IgD-negative memory B cell (primary cell): ENCODE data around the gene SHC1. TPM values are rescaled to one million over a fixed set of nuclear protein-coding genes. Genes with fewer than 3 reads are reported as not detected.
A peak's percentile ranks its signal among the peaks of the same experiment; 100 is the strongest.

ENCODE experiments used
- H3K27ac Mint-ChIP-seq, 3 donors: one replicate each; pipeline ENCODE4 v1.8.0; 2020 to 2022; ENCODE audit warnings: mild to moderate bottlenecking in 3 of 3, mixed read lengths in 3 of 3, moderate library complexity in 1 of 3
- H3K27me3 Mint-ChIP-seq: one replicate; pipeline ENCODE4 v1.8.0; 2021; ENCODE audit warnings: mixed read lengths
- H3K36me3 Mint-ChIP-seq: one replicate; pipeline ENCODE4 v1.8.0; 2020; ENCODE audit warnings: mild to moderate bottlenecking, mixed read lengths
- H3K4me1 Mint-ChIP-seq, 3 donors: one replicate each; pipeline ENCODE4 v1.8.0; 2020 to 2022; ENCODE audit warnings: mixed read lengths in 3 of 3, mild to moderate bottlenecking in 1 of 3
- H3K4me3 Mint-ChIP-seq, 4 donors: one replicate each; pipeline ENCODE4 v1.8.0; 2020 to 2022; ENCODE audit warnings: mild to moderate bottlenecking in 4 of 4, mixed read lengths in 4 of 4, moderate library complexity in 3 of 4
- H3K9me3 Mint-ChIP-seq, 3 donors: one replicate each; pipeline ENCODE4 v1.8.0; 2020 to 2021; ENCODE audit warnings: mixed read lengths in 3 of 3, mild to moderate bottlenecking in 1 of 3
- polyA plus RNA-seq: library from polyadenylated mRNA; unstranded; fragments of 300-500 nt; fragmentation: Illumina TruSeq; gene quantifications from one replicate; pipeline ENCODE4 v1.2.3, GENCODE V29; 2021

The SHC1 gene
- polyA plus RNA-seq, 1 donor from 2014 or later = 35.7 TPM

- peaks cover 18 to 19% (median 19%) of the 10 kb centered on the region in 3 donors for H3K4me1 Mint-ChIP-seq
- no peaks in the 10 kb centered on the region for H3K36me3 Mint-ChIP-seq
- H3K27me3 Mint-ChIP-seq = no peaks in the 10 kb centered on the region
- peak overlapping the region in 3 of 4 donors; percentile 12 to 58 (median 34) for H3K4me3 Mint-ChIP-seq
- H3K27ac Mint-ChIP-seq = peak overlapping the region; percentile 53 to 96 (median 93)
- H3K9me3 Mint-ChIP-seq = no peaks in the 10 kb centered on the region
These were observed 6.9 kb downstream of the SHC1 start for GRCh38 chr1:154963643-154964042.

DNA sequence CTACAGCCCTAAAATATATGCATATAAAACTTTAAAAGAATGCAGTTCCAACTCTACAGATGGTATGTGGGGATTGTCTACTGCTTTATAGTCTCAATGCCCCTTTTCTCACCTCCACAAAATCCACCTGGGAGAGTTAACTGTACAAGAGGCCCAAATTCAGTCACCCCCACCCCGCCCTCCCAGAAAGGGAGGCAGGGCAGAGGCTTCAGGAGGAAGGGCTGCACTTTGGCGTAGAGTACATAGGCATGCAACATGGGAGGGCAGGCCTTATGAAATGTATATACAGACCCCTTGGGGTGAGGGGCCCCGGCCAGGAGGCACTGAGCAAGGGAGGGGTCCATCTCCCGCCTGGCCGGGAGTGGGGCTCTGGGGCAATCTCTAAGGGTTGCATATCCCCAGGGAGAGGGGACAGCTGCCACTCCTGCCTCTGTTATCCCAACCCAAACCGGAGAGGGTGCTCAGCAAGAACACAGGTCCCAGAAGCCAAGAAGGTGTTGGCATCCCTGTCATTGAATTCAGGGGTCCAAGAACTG lies 7.7 kb downstream of the SHC1 start:
- H3K27ac Mint-ChIP-seq = peak overlapping the region in 2 of 3 donors; percentile 89 to 96
- peaks cover 18 to 19% (median 19%) of the 10 kb centered on the region in 3 donors for H3K4me1 Mint-ChIP-seq
- no peaks in the 10 kb centered on the region for H3K36me3 Mint-ChIP-seq
- H3K4me3 Mint-ChIP-seq = peak overlapping the region; percentile 84 to 98 (median 94)
- H3K27me3 Mint-ChIP-seq = no peaks in the 10 kb centered on the region
- H3K9me3 Mint-ChIP-seq = no peaks in the 10 kb centered on the region

- H3K4me3 Mint-ChIP-seq = peak overlapping the region; percentile 84 to 98 (median 94)
- H3K36me3 Mint-ChIP-seq = no peaks in the 10 kb centered on the region
- peak overlapping the region; percentile 82 to 96 (median 89) for H3K27ac Mint-ChIP-seq
- H3K9me3 Mint-ChIP-seq = no peaks in the 10 kb centered on the region
- peaks cover 18 to 19% (median 19%) of the 10 kb centered on the region in 3 donors for H3K4me1 Mint-ChIP-seq
- H3K27me3 Mint-ChIP-seq = no peaks in the 10 kb centered on the region
These were observed 8.3 kb downstream of the SHC1 start for GRCh38 chr1:154962156-154962749.

- H3K9me3 Mint-ChIP-seq = no peaks in the 10 kb centered on the region
- peak within 1 kb of the TSS; percentile 89 to 97 (median 96) for H3K27ac Mint-ChIP-seq
- peaks cover 19 to 21% (median 19%) of the 10 kb centered on the region in 3 donors for H3K4me1 Mint-ChIP-seq
- H3K27me3 Mint-ChIP-seq = no peaks in the 10 kb centered on the region
- H3K36me3 Mint-ChIP-seq = no peaks in the 10 kb centered on the region
- peak within 1 kb of the TSS; percentile 87 to 98 (median 96) for H3K4me3 Mint-ChIP-seq
These were observed 9.1 kb downstream of the SHC1 start, which contains the start of gene PYGO2 for GRCh38 chr1:154961207-154962155. TSS of gene PYGO2 (minus strand) at chr1:154961782. CDS start at chr1:154961576, 206 bp downstream.

DNA sequence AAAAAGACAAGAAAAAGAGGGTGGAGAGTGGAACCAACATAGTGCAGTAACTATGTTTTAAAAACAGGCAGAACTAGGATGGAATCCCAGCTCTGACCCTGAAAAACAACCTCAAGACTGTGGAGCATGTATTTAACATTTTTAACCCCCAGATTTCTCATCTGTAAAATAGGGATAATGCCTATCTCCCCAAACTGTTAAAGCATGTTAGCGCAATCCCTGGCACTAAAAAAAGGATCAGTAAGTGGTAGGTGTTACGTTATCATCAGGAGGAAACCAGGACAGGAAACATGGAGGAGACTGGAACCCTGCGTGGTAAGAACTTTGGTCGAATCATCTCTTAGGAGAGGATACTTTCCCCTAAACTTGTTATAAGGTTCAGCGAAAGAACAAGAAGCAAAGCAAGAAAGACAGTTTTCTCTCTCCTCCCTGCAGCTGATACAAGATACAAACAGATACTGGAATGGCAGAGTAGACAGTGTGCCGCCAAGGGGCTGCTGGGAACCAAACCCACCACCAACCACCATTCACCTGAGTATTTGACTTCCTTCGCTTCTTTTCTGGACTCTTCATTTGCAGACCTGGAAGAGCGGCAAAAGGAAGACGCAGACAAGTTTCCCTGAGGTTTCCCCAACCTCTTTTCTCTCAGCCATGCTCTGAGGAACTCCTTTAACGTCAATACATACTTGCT lies 10.0 kb downstream of the SHC1 start:
- Mint-ChIP-seq H3K27me3 (no peaks in the 10 kb centered on the region), H3K4me1 (peaks cover 26 to 28% (median 26%) of the 10 kb centered on the region in 3 donors), H3K36me3 (no peaks in the 10 kb centered on the region)

DNA sequence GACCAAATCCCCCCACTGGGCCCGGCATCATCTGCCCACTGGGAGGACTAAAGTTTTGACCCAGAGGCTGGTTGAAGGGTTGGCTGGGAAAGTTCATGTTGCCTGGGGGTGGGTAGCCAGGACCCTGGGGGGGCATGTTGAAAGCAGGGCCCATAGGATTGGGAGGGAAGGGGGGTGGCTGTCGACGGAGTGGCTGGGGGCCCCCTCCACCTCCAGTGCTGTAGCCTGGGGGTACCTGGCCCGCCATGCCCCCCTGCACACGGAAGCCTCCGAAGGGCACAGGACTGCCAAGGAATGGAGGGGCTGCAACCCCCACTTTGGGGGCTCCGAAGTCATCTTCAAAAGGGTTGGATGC lies 11.1 kb downstream of the SHC1 start:
- H3K27me3 Mint-ChIP-seq = no peaks in the 10 kb centered on the region
- H3K4me3 Mint-ChIP-seq = peak overlapping the region in 2 of 4 donors; percentile 39 to 72
- H3K27ac Mint-ChIP-seq = no peak overlapping the region
- peaks cover 32 to 39% (median 32%) of the 10 kb centered on the region in 3 donors for H3K4me1 Mint-ChIP-seq
- H3K9me3 Mint-ChIP-seq = no peaks in the 10 kb centered on the region
- H3K36me3 Mint-ChIP-seq = peaks cover 2% of the 10 kb centered on the region

More for the DNA sequence above, 10.0 kb downstream of the SHC1 start:
- Mint-ChIP-seq H3K4me3 (peak overlapping the region; percentile 87 to 98 (median 96)), H3K27ac (peak overlapping the region; percentile 85 to 97 (median 96)), H3K9me3 (no peaks in the 10 kb centered on the region)

DNA sequence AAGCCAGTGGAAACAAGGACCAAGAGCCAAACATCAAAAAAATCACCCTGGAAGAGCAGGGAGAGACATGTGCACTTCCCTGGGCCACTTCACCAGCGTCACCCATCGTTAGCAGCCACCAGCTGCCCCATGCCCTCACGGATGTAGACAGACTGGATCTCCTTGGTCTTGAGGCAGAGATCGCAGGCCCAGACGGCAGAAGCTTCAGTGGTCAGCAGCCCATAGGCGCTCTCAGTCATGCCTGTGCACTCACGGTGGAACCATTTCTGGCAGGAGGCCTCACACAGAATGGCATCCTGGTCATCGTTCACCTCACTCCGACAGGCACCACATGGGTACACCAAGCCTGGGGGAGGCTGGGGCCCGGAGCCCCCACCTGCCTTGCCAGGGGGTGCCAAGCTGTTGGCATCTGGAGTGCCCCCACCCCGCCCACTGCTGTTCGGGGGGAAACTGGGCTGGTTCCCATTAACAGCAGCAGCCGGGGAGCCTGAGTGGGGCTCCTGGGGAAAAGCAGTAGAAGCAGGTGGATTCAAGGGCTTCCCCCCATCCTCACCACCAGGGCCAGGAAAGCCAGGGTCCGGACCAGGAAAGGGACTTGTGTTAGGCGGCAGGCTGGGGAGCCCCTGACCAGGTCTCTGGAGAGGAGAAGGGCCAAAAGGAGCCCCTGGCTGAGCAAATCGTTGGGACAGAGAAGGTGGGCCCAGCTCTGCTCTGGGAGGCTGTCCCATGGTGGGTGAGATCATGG lies 11.7 kb downstream of the SHC1 start:
- peak overlapping the region in 3 of 4 donors; percentile 72 to 98 (median 84) for H3K4me3 Mint-ChIP-seq
- H3K4me1 Mint-ChIP-seq = peaks cover 36 to 45% (median 37%) of the 10 kb centered on the region in 3 donors
- no peaks in the 10 kb centered on the region for H3K27me3 Mint-ChIP-seq
- peak overlapping the region in 1 of 3 donors; percentile 99 for H3K27ac Mint-ChIP-seq
- H3K9me3 Mint-ChIP-seq = no peaks in the 10 kb centered on the region
- H3K36me3 Mint-ChIP-seq = peaks cover 3% of the 10 kb centered on the region

DNA sequence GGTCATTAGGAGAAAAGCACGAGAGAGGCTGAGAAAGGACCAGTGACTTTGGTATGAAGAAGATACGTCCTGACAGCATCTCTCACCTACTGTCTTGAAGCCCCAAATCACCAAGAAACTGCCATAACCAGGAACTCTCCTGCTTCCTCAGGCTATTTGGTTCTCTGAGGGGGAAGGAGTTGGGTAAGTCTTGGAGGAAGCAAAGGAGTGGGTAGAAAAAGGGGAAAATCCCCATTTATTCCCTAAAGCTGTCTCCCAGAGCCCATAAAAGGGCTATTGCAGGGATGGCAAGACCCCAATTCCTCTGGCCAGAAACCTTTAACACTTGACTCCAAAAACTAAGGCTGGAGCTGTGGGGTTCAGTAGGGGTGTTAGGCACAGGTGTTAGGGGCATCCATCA lies 12.5 kb downstream of the SHC1 start:
- peaks cover 7% of the 10 kb centered on the region for H3K36me3 Mint-ChIP-seq
- H3K27me3 Mint-ChIP-seq = no peaks in the 10 kb centered on the region
- peak overlapping the region in 2 of 4 donors; percentile 78 to 98 for H3K4me3 Mint-ChIP-seq
- no peaks in the 10 kb centered on the region for H3K9me3 Mint-ChIP-seq
- peak overlapping the region; percentile 77 to 99 (median 99) for H3K27ac Mint-ChIP-seq
- peaks cover 38 to 48% (median 41%) of the 10 kb centered on the region in 3 donors for H3K4me1 Mint-ChIP-seq

DNA sequence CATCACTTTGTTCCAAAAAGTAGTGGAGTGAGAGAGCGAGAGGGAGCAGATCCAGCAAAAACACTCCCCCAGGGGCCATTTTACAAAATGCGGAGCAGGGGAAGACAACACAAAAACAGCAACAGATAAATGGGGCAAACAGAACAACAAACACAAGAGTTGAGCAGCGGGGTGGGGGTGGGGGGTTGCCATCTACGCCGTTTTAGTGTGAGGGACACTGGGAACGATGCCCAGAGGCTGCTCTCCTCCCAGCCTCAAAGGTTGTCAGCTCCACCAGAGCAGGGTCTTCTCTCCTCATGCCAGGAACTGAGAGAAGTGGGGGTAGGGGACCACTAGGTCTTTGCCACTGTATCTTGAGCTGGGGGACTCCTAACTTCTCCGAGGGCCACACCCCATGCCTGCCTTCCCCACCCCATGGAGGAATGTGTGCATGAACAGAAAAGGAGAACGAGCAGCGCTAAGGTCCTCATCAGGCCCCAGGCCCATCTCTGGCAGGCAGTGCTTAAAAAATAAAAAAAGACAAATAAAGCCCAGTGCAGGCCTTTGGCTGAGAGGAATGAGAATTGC lies 13.4 kb downstream of the SHC1 start:
- H3K4me3 Mint-ChIP-seq = peak overlapping the region in 2 of 4 donors; percentile 78 to 98
- H3K4me1 Mint-ChIP-seq = peaks cover 41 to 47% (median 44%) of the 10 kb centered on the region in 3 donors
- no peaks in the 10 kb centered on the region for H3K9me3 Mint-ChIP-seq
- peaks cover 7% of the 10 kb centered on the region for H3K36me3 Mint-ChIP-seq
- H3K27me3 Mint-ChIP-seq = no peaks in the 10 kb centered on the region
- peak overlapping the region in 2 of 3 donors; percentile 99 for H3K27ac Mint-ChIP-seq

DNA sequence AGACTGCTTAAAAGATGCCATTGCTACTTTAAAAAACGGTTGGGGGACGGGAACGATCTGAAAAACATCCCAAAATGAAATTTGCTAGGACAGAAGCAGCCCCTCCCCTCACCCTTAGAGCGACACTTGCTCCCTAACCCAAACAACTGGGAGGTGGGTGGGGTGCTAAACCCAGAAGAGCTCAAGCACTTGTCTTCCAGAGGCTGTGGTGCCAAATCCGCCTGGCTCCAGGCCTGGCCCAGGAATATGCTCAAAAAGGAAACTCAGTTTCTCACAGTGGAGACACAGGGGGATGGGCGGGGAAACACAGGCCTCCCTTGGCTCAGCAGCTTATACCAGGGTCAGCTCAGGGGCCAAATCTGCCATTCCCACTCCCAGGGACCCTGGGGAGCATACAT lies 14.0 kb downstream of the SHC1 start:
- H3K4me3 Mint-ChIP-seq = peak overlapping the region; percentile 96 to 100 (median 97)
- no peaks in the 10 kb centered on the region for H3K27me3 Mint-ChIP-seq
- peak overlapping the region; percentile 99 for H3K27ac Mint-ChIP-seq
- H3K36me3 Mint-ChIP-seq = peaks cover 7% of the 10 kb centered on the region
- peaks cover 47 to 51% (median 48%) of the 10 kb centered on the region in 3 donors for H3K4me1 Mint-ChIP-seq
- no peaks in the 10 kb centered on the region for H3K9me3 Mint-ChIP-seq

DNA sequence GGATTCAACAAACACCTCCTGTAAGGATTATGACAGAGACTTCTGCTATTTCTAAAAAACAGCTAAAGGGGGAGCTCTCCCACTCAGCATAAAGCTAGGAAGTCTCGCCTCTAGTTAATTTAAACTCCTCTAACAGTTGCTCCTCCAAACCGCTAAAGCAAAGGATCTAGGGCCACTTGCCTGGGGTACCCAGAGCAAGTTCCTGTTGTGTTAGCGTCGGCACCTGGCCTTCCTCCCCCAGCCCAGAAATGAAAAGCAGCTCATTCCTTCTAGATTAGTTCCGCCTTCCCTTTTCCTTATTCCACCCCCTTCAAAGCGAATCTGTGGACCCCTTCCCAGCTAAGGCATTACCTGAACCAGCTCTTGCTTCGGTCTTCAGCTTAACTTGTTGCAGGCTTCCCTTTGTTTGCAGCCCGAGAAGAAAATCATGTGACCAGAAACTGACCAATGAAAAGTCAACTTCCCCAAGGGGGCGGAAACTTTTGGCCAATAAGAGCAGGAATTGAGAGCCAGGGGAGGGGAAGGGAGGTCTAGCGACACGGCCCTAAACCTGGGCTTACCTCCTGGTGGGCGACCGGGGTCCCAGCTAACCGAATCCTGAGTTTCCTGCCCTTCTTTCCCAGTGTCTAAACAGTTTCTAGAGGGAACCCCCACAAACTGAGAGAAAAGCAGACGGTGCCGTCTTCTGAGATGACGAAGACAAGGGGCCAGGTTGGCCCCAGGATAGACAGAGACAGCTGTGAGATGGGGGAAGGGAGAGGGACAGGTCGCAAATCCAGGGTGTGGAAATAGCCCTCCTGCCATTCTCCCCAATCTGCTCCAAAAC lies 14.6 kb downstream of the SHC1 start, which contains the start of gene PBXIP1:
TSS of gene PBXIP1 (minus strand) at position 382 of the 826 bp plus-strand sequence. CDS start 2,378 bp downstream, outside the sequence.
- peaks cover 7% of the 10 kb centered on the region for H3K36me3 Mint-ChIP-seq
- H3K27me3 Mint-ChIP-seq = no peaks in the 10 kb centered on the region
- H3K4me3 Mint-ChIP-seq = peak within 1 kb of the TSS; percentile 96 to 100 (median 97)
- peaks cover 47 to 48% (median 48%) of the 10 kb centered on the region in 3 donors for H3K4me1 Mint-ChIP-seq
- H3K9me3 Mint-ChIP-seq = no peaks in the 10 kb centered on the region
- peak within 1 kb of the TSS; percentile 99 for H3K27ac Mint-ChIP-seq

GRCh38 chr1:154955039-154955717 lies 15.4 kb downstream of the SHC1 start:
- H3K4me3 Mint-ChIP-seq = peak overlapping the region; percentile 96 to 100 (median 97)
- H3K9me3 Mint-ChIP-seq = no peaks in the 10 kb centered on the region
- H3K27me3 Mint-ChIP-seq = no peaks in the 10 kb centered on the region
- H3K36me3 Mint-ChIP-seq = peaks cover 9% of the 10 kb centered on the region
- H3K4me1 Mint-ChIP-seq = peaks cover 42 to 47% (median 44%) of the 10 kb centered on the region in 3 donors
- H3K27ac Mint-ChIP-seq = peak overlapping the region; percentile 99
